GM06990 (cell line): ENCODE data around the gene LMOD1.

Experiments used
- DNase-seq: peaks from one replicate; pipeline ENCODE4 v3.0.0-alpha.2; 2011; ENCODE audit not compliant: insufficient read length; ENCODE audit errors: extremely low read depth
- H3K27me3 ChIP-seq: replicated peaks from 2 replicates; pipeline ENCODE4 v1.6.0; 2011; ENCODE audit warnings: low read length; ENCODE audit not compliant: control insufficient read depth, insufficient read depth
- H3K36me3 ChIP-seq: 2 replicates; pipeline ENCODE4 v1.5.1; 2011; ENCODE audit warnings: low read length; ENCODE audit not compliant: control insufficient read depth, insufficient read depth
- H3K4me3 ChIP-seq: replicated peaks from 2 replicates; pipeline ENCODE4 v1.5.1; 2011; ENCODE audit warnings: low read depth, mild to moderate bottlenecking, control low read depth, low read length
- TF ChIP-seq, protein P1 (sequence below): IDR thresholded peaks from 2 replicates; pipeline ENCODE4 v1.5.1; 2011; ENCODE audit warnings: low read length, control low read depth, mild to moderate bottlenecking, inconsistent platforms; ENCODE audit not compliant: insufficient read depth, poor library complexity, severe bottlenecking

The LMOD1 gene

GRCh38 chr1:201984446-201984845, 38.1 kb upstream of the LMOD1 start:
- TF ChIP-seq, protein P1, sequence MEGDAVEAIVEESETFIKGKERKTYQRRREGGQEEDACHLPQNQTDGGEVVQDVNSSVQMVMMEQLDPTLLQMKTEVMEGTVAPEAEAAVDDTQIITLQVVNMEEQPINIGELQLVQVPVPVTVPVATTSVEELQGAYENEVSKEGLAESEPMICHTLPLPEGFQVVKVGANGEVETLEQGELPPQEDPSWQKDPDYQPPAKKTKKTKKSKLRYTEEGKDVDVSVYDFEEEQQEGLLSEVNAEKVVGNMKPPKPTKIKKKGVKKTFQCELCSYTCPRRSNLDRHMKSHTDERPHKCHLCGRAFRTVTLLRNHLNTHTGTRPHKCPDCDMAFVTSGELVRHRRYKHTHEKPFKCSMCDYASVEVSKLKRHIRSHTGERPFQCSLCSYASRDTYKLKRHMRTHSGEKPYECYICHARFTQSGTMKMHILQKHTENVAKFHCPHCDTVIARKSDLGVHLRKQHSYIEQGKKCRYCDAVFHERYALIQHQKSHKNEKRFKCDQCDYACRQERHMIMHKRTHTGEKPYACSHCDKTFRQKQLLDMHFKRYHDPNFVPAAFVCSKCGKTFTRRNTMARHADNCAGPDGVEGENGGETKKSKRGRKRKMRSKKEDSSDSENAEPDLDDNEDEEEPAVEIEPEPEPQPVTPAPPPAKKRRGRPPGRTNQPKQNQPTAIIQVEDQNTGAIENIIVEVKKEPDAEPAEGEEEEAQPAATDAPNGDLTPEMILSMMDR, result no peak
- Histone ChIP-seq H3K36me3 (peaks cover 4% of the 10 kb centered on the region), H3K4me3 (no peak overlapping the region), H3K27me3 (no peaks in the 10 kb centered on the region)
- no peak for DNase-seq

- no peak for DNase-seq
- TF ChIP-seq, protein P1, result no peak
Measured at GRCh38 chr1:201983380-201983805, 37.0 kb upstream of the LMOD1 start.

DNA sequence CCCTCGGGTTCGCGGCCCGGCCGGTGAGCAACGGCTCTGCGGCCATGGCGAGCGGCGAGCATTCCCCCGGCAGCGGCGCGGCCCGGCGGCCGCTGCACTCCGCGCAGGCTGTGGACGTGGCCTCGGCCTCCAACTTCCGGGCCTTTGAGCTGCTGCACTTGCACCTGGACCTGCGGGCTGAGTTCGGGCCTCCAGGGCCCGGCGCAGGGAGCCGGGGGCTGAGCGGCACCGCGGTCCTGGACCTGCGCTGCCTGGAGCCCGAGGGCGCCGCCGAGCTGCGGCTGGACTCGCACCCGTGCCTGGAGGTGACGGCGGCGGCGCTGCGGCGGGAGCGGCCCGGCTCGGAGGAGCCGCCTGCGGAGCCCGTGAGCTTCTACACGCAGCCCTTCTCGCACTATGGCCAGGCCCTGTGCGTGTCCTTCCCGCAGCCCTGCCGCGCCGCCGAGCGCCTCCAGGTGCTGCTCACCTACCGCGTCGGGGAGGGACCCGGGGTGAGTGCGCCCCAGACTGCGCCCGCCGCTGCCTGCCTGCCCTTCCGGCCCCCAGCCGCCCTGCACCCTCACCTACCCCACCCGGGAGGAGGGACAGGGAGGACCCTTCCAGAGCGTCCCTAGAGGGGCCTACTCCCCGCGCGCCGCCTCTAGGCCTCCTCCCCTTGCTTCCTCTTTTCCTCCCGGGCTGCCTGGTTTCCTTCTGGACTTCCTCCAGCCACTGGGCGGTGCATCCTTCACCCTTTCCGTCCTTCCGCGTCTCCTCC, 36.5 kb upstream of the LMOD1 start, which contains the start of gene RNPEP:
RNPEP (plus strand) TSS at position 26 of the 757 bp plus-strand sequence; CDS start at position 45, 19 bp downstream.
- TF ChIP-seq, protein P1, result no peak
- no peaks in the 10 kb centered on the region for H3K36me3 ChIP-seq
- peak within 1 kb of the TSS; percentile 81 for H3K4me3 ChIP-seq
- no peaks in the 10 kb centered on the region for H3K27me3 ChIP-seq
- DNase-seq, result peak; percentile 80

More at GRCh38 chr1:201983380-201983805, 37.0 kb upstream of the LMOD1 start:
- peak overlapping the region; percentile 81 for H3K4me3 ChIP-seq
- peaks cover under 1% of the 10 kb centered on the region for H3K36me3 ChIP-seq
- H3K27me3 ChIP-seq, result no peaks in the 10 kb centered on the region

DNA sequence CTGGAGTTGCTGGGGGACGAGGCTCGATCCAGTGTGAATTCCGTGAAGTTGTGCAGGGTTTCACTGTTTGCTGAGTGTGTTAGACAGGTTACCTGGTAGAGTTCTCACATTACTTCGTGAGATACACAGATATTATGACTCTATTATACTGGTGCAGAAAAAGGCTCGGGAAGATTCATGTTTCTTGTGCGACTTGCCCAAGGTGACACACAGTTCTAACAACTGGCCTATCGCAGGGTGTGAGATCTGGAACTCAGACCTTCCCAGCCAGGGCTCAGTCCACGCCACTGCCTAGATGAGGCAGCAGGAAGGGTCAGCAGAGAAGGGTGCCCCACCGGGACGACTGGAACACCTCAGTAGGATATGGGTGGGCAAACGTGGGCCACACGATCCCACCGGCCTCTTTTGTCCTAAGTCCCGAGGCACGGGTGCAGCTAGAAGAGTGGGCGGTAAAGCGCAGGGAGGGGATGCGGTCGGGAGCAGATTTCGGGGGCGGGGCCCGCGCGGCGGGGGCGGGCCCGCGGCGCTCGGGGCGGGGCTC, 35.8 kb upstream of the LMOD1 start:
- TF ChIP-seq, protein P1, result no peak
- no peaks in the 10 kb centered on the region for H3K36me3 ChIP-seq
- DNase-seq, result no peak
- no peaks in the 10 kb centered on the region for H3K27me3 ChIP-seq
- H3K4me3 ChIP-seq, result peak overlapping the region; percentile 81

DNA sequence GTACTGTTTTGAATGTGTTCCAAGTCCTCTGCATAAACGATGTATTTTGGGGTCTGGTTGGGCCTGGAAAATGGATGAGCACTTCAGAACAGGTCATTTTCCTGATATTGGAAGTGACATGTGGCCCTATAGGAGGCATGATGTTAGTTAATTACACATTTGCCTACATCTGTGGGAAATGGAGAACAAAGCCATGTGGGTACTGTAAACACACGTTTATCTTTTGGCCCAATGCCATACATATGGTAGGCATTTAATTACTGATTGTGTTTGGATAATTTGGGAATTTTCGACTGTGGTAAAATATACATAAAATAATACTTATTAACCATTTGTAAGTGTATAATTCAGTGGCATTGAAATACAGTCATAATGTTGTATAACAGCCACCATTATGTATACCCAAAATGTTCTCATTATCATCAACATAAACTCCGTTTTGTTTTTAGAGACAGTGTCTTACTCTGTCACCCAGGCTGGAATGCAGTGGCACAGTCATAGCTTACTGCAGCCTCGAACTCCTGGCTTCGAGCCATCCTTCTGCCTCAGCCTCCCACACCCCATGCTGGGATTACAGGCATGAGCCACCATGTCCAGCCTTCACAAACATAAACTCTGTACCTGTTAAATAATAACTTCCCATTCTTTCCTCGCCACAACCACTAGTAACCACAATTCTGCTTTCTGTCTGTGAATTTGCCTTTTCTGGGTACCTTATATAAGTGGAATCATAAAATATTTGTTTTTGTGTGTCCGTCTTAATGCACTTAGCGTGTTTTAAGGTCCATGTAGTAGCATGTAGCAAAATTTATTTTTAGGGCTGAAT, 24.2 kb upstream of the LMOD1 start:
- DNase-seq, result no peak
- H3K36me3 ChIP-seq, result peaks cover 2% of the 10 kb centered on the region; the same call in 1 of the 2 replicates

More for the DNA sequence above, 24.2 kb upstream of the LMOD1 start:
- no peak overlapping the region for H3K4me3 ChIP-seq
- TF ChIP-seq, protein P1, result no peak
- no peaks in the 10 kb centered on the region for H3K27me3 ChIP-seq
